ENCODE data around the gene TRAF1.

GRCh38 chr9:120885958-120886357, 40.6 kb downstream of the TRAF1 start:
- no peak for TF ChIP-seq CTCF (IDR thresholded peaks at IDR 0.05)
- no peak for TF ChIP-seq POLR2A (IDR thresholded peaks at IDR 0.05)

Measured in Peyer's patch (tissue), 4 donors.